HG02678 (cell line): ENCODE measurements around the gene MADD.
"Not testable (repeated sequence)": the region's sequence is repeated elsewhere in the genome, so short reads cannot be mapped to it uniquely, and the experiment has no call there.

Experiments
- ATAC-seq: cut with Tn5 transposase; IDR thresholded peaks from one replicate; pipeline ENCODE4 v1.9.1; 2021; ENCODE audit warnings: mild to moderate bottlenecking, moderate library complexity; ENCODE audit not compliant: unreplicated experiment

The MADD gene

DNA sequence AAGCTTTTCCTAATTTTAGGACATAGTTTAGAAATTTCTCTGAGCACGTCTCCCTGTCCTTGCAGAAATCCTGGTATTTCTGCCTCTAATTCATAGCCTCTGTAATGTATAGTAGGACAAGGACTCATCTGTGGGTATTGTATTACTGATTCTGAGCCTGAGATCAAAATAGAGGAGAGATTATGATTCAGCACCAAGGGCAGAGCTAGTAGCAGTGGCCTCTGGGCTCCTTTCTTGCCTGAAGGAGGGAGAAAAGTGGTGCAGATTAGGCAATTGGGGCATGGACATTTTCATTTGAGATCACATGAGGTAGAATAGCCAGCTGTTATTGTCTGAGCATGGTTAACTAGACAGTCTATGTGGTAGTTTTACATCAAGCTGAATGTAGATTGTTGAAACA lies 2.8 kb downstream of the MADD start:
- no peak for ATAC-seq

GRCh38 chr11:47274495-47275235 lies 4.7 kb downstream of the MADD start:
- ATAC-seq = no peak

DNA sequence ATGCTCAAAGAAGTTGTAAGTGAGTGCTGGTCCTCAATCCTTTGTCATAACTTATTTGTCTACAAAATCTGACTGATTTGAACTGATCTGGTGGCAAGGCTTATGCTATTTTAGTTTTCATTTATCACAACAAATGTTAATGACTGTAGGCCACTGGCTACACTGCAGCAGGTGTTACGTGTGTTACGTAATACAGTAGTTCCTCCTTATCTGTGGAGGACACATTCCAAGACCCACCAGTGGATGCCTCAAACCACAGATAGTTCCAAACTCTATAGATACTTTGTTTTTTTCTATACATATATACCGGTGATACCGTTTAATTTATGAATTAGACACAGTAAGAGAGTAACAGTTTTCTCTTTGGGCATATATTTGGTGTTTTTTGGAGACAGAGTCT lies 7.0 kb downstream of the MADD start:
- ATAC-seq = no peak

- no peak for ATAC-seq
These were observed 8.1 kb downstream of the MADD start for GRCh38 chr11:47278058-47278457.

DNA sequence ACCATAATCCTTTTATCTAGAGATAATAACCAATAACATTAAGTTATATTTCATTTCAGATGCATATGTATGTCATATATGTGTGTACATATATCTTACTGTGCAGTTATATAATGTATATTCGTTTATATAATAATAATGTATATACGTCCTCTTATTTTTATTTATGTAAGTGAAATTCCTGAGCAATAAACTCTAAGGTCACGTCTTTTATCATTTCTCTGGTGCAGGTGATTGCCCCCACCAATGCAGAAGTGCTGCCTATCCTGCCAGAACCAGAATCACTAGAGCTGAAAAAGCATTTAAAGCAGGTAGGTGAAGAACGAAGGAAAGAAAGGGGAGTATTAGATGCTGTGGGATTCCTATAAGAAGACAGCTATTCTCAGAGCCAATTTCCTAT lies 8.8 kb downstream of the MADD start:
- no peak for ATAC-seq

- no peak for ATAC-seq
These were observed 10.2 kb downstream of the MADD start for GRCh38 chr11:47280099-47280498.

DNA sequence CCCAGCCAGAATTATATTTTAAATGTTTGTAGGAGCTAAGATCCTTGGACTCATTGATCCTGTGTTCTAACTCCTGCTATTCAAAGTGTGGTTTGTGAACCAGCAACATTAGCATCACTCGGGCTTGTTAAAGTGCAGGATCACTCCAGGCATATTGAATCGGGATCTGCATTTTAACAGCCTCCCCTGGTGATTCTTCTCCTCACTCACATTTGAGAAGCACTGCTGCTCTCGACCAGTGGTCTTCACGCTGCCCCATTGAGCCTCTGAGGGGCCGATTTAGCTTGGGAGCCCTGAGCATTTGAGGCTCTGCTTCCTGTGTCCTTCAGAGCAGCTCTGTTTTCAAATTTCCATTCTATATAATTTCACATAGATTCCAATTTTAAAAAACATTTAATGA lies 10.9 kb downstream of the MADD start:
- ATAC-seq = no peak

GRCh38 chr11:47282462-47282861 lies 12.5 kb downstream of the MADD start:
- ATAC-seq = no peak

DNA sequence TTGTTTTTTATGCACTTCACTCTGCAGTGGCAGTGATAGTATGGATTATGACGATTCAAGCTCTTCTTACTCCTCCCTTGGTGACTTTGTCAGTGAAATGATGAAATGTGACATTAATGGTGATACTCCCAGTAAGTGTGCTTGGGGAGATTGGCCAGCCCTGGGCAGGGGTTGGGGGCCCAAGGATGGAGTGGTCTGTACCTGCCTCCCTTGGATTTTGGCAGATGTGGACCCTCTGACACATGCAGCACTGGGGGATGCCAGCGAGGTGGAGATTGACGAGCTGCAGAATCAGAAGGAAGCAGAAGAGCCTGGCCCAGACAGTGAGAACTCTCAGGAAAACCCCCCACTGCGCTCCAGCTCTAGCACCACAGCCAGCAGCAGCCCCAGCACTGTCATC lies 14.2 kb downstream of the MADD start:
- ATAC-seq = no peak

- no peak for ATAC-seq
These were observed 16.2 kb downstream of the MADD start for GRCh38 chr11:47285969-47286770.

DNA sequence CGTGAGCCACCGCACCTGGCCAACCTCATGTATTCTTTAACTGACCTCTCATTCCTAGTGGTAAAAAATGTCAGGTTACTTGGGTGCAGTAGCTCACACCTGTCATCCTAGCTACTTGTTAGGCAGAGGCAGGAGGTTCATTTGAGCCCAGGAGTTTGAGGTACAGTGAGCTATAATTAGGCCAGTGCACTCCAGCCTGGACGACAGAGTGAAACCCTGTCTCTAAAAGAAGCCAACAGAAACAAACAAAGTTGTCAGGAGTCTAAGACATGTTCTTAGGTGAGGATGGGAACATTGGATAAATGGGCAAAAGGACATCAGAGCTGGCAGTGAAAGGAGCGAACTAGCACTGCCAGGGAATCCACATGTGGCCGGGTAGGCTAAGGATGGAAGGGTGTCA lies 18.1 kb downstream of the MADD start:
- no peak for ATAC-seq

- ATAC-seq = no peak
These were observed 19.9 kb downstream of the MADD start for GRCh38 chr11:47289856-47290255.

DNA sequence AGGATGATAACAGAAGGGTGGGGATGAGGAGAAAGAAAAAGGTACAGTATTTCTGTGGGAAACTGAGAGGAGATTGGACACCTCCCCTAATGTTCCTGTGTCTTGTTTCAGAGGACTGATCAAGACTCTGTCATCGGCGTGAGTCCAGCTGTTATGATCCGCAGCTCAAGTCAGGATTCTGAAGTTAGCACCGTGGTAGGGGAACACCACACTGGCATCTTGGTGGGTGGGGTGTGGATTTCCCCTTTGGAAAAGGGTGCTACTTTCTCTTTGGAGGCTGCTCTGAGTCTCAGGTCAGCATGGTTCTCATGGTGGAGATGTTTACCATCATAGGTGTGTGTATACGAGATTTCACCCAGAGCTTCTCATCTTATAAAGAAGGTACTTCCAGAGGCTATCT lies 25.5 kb downstream of the MADD start:
- no peak for ATAC-seq

- no peak for ATAC-seq
These were observed 26.1 kb downstream of the MADD start for GRCh38 chr11:47296045-47296444.

DNA sequence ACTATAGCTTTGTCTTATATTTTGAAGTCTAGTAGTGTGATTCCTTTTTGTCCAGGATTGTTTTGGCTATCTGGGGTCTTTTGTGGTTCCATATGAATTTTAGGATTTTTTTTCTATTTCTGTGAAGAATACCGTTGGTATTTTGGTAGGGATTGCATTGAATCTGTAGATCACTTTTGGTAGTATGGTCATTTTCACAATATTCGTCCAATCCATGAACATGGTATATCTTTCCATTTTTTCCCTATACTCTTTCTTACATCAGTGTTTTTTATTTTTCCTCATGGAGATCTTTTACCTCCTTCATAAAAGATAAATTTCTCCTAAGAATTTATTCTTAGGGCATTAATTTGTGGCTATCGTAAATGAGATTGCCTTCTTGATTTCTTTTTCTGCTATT lies 29.1 kb downstream of the MADD start:
- no peak for ATAC-seq

DNA sequence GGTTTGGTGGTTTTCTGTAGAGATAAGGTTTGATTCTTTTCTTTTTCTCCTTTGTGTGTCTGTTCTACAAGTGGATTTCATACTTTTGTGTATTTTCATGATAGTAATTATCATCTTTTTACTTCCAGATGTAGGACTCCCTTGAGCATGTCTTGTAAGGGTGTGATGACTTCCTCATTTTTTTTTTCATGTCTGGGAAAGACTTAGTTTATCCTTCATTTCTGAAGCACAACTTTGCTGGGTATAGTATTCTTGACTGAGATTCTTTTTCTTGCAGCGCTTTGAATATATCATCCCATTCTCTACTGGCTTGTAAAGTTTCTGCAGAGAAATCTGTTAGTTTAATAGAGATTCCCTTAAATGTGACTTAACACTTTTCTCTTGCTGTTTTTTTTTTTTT lies 32.9 kb downstream of the MADD start:
- no peak for ATAC-seq

DNA sequence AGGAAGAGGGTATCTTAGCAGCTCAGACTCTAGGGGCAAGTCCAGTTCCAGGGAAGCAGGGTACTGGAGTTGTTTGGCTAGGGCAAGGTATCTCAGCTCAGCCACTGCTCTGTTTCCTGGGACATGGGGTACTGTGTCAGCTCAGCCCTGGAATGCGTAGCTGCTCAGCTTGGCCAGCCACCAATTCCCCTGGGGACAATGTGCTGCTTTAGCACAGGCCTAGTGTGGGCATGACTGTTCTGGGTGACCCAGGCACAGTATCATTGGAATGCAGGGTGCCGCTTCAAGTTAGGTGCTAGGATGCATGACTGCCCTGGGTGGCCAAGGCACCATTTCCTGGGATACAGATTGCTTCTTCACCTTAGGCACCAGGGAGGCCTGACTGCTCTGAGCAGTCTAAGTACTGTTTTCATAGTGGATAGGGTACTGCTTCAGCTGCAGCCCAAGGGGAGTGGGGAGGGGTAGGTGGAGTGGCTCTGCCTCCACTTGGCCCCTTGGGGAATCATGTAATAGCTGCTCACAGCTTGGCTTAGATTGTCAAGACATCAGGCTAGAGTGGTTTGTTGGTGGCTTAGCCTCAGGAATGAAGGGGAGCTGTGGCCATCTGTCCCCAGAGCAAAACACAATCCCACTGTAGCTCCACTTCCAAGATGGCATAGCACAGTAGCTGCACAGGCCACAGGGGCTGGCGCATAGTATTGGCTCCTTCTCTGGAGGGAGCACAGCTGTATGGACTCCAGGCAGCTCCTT lies 36.0 kb downstream of the MADD start:
- no peak for ATAC-seq

GRCh38 chr11:47306484-47306844 lies 36.5 kb downstream of the MADD start:
- no peak for ATAC-seq

GRCh38 chr11:47308050-47308823 lies 38.3 kb downstream of the MADD start:
- ATAC-seq = no peak

GRCh38 chr11:47314992-47315391 lies 45.1 kb downstream of the MADD start:
- ATAC-seq = no peak

GRCh38 chr11:47316501-47316900 lies 46.6 kb downstream of the MADD start:
- ATAC-seq = not testable (repeated sequence)
